Epithelial cell of prostate (primary cell): ENCODE results near the gene RIPOR1.

Experiments
- DNase-seq: peaks from one replicate; pipeline ENCODE4 v3.0.0-alpha.2; 2011; ENCODE audit warnings: low read depth, low spot score
- H3K27ac ChIP-seq: fragments of 450-650 bp; 2 replicates; pipeline ENCODE4 v1.5.1; 2017; ENCODE audit warnings: mild to moderate bottlenecking

RIPOR1 gene

DNA sequence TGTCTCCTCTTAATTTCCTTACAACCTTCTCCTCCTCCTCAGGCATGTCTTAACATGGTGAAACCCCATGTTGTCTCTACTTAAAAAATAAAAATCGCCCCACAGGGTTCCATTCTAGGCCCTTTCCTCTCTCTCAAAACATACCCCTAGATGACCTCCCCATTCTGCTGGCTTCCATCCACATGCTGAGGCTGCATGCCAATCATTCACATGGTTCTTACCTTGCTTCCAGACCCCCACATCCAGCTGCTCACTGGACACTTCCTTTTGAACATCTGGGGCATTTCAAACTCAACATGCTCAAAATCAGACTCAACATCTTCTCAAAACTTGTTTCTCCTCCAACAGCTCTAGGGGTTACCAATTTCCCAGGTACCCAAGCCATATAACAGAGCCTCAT, 21.3 kb downstream of the RIPOR1 start:
- no peak overlapping the region for H3K27ac ChIP-seq
- DNase-seq, result no peak

DNA sequence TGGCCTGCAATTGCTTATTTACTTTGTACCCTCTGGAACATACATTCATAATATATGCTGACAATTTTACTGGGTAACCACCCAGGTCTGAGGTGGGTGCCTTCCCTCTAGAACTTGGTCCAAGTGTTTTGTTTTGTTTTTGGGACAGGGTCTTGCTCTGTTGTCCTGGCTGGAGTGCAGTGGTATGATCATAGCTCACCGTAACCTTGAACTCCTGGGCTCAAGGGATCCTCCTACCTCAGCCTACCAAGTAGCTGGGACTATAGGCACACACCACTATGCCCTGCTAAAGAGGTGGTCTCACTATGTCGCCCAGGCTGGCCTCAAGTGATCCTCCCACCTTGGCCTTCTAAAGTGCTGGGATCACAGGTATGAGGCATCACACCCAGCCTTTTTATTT, 22.5 kb downstream of the RIPOR1 start:
- no peak overlapping the region for H3K27ac ChIP-seq
- no peak for DNase-seq

DNA sequence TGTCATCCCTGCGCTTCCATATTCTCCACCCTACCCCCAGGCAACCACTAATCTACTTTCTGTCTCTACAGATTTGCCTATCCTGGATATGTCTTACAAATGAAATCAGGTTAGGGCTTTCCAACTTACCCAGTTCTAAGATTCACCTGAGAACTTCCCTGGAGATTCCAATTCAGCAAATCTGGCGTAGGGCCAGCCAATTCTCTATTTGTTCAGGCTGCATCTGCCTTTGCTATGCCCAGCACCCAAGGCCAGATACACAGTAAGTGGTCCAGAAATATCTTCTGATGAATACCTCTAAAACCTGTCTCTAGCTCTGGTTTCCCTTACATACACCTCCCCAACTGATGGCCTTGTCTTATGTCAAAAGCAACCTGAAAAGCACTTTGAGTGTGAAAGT, 23.3 kb downstream of the RIPOR1 start:
- no peak overlapping the region for H3K27ac ChIP-seq
- DNase-seq, result no peak

DNA sequence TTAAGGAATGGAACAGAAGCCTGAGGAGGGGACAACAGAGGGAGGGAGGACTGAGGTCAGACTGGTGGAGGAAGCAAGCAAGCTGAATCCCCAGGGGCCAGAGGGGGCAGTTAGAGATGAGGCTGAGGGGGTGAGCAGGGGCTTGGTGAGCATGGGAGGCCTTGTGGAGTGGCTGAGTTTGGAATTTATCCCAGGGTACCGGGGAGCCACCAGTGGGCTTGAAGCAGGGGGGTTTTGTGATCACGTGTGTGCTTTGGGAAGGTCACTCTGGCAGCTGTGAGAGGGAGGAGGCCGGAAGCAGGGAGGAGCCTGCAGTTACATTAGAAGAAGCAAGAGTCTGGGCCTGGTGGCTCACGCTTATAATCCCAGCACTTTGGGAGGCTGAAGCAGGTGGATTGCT, 23.8 kb downstream of the RIPOR1 start:
- H3K27ac ChIP-seq, result no peak overlapping the region
- DNase-seq, result no peak

DNA sequence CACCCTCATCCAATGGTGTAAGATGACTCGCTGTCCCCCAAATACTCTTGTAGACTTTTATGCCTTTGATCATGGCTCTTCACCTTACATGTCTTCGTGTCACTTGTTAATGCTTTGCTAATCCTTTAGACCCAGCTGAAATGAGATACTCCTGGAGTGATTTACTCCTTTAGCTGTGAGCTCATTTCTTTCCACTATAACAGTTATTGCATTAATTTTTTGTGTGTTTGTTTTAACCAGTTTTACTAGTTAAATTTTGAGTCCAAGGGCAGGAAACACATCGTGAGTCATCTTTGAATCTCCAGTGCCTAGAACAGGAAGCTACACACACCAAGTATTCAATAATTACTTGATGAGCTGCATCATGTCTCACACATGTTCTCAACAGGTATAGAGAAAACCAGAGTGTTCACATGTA, 27.2 kb downstream of the RIPOR1 start:
- peak overlapping the region; percentile 77 for H3K27ac ChIP-seq
- DNase-seq, result no peak

DNA sequence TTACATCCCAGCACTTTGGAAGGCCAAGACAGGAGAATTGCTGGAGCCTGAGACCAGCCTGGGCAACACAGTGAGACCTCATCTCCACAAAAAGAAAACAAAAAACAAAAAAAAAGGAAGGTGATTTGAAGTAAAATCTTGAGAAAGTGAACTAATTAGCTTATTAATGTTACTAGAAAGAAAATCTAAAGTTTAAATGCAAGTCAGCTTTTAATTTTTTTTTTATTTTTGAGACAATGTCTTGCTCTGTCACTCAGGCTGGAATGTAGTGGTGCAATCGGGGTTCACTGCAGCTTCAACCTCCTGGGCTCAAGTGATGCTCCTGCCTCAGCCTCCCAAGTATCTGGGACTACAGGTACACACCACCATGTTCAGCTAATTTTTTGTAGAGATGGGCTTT, 30.2 kb downstream of the RIPOR1 start:
- no peak overlapping the region for H3K27ac ChIP-seq

DNA sequence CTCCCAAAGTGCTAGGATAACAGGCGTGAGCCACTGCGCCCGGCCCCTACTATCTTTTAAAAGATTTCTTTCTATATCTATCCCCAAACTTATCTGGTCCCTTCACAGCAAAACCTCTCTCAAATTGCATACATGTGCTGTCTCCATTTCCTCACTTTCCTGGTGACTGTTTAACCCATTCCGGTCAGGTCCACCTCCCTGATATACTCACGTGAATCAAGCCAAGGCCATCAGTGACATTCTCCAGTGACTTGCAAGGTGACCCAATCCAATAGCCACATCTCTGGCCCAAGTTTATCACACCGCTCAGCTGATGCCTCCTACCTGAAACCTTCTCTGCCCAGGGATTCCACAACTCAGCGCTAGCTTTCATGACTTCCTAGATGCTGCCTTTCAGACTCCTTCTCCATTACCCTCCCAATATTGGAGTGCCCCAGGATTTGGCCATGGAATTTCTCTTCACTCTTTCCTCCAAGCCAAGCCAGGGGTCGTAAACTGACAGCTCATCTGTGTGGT, 32.3 kb downstream of the RIPOR1 start:
- no peak for DNase-seq
- peak overlapping the region; percentile 97 for H3K27ac ChIP-seq

More for the DNA sequence above, 30.2 kb downstream of the RIPOR1 start:
- DNase-seq, result no peak

DNA sequence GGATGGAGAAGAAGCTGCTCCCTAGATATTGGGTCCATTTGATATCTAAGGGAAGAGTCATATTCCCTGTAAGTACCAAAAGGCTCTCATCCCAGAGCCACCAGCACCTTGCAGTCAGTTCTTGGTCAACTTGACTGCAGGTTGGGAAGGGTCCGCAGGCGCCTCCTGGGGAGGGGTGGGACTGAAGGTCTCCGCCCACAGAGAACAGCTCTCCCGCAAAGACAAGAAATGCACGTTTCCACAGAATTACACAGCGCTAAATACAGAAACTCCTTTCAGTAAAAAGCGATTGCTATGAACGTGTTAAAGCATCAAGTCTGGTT, 32.8 kb downstream of the RIPOR1 start:
- H3K27ac ChIP-seq, result peak overlapping the region; percentile 97
- no peak for DNase-seq

DNA sequence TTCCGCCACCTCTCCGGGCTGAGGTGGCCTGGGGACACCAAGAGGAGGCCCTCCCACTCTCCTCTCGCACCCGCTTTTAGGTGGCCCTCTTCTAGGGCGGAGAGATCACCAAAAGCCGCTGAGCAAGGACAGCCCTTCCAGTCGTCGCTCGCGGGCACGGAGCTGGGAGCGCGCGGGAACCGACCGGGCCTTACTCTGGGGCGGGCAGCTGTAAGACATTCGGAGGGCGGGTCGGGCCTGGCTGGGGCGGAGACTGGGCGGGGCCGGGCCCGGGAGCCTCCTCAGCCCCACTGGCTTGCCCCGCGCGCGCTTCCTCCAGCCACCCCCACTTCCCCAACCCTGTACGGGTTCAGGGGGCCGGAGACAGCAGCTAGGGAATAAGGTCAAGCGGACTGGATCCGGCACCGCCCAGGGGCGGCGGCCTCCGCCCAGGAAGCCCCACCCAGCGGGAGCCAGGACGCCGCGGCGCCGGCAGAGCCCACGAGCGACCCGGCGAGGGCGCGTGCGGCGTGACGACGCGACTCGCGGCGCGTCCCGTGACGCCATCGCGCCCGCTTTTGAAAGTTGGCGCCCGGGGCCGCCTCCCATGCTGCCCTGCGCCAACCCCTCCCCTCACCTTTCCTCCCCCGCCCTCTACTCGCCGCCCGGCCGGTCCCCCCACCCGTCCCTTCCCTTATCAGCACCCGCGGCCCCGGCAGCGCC, 33.3 kb downstream of the RIPOR1 start:
- peak overlapping the region; percentile 97 for H3K27ac ChIP-seq
- DNase-seq, result peak; percentile 82

DNA sequence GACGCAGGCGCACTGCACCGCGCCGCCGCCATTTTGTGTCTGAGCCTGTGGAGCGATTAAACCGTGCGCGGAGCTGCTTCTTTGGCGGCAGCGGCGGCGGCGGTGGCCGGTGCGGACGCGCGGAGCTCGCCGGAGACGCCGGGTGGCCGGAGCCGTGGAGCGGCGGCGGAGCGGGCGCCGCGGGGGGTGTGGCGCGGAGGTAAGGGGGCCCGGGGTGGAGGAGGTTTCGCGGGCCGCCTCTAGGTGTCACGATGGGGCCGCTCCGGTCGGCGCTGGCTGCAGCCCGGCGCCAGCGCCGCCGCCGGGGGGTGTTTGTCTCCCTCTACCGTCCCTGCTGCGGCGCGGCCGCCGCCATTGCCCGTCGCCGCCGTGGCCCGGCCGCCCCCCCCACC, 33.9 kb downstream of the RIPOR1 start, which contains the start of gene CTCF:
Gene CTCF (plus strand): TSS at position 1 of the 392 bp plus-strand sequence. CDS start 48,307 bp downstream, outside the sequence.
- no peak for DNase-seq
- H3K27ac ChIP-seq, result peak within 1 kb of the TSS; percentile 97

DNA sequence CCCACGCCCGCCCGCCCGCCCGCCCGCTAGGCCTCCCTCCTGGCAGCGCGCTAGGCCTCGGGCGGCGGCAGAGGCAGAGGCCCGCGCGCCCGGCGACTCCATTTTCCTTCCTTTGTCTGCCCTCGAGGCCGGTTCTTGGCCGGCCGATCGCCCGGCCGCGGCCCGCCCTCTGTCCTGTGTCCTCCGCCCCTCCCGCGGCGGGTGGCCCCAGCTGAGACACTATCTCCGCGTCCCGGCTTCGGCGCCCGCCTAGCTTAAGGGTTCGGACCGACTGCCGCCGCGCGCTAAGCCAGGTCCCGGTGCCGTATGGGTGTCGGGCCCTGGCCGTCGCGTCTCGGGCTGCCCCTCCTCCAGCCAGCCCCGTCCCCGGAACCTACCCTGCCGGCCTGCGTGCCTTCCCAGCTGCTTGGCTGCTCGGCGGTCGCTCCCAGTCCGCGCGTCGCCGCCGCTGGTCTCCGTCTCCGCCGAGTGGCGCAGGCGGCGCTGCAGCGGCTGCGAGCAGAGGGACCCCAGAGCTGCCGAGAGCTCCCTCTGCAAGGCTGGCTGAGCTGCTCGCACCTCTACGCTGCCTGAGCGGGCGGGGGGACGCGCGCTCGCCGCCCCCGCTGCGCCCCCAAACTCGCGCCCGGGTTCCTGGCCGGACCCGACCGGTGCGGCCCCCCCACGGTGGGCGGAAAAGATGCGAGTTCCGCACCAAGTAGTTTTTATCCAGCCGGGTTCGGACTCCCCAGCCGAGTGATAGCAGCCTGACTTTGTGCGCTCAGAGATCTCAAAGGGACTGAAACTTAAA, 34.5 kb downstream of the RIPOR1 start:
- DNase-seq, result no peak
- H3K27ac ChIP-seq, result peak overlapping the region; percentile 97

DNA sequence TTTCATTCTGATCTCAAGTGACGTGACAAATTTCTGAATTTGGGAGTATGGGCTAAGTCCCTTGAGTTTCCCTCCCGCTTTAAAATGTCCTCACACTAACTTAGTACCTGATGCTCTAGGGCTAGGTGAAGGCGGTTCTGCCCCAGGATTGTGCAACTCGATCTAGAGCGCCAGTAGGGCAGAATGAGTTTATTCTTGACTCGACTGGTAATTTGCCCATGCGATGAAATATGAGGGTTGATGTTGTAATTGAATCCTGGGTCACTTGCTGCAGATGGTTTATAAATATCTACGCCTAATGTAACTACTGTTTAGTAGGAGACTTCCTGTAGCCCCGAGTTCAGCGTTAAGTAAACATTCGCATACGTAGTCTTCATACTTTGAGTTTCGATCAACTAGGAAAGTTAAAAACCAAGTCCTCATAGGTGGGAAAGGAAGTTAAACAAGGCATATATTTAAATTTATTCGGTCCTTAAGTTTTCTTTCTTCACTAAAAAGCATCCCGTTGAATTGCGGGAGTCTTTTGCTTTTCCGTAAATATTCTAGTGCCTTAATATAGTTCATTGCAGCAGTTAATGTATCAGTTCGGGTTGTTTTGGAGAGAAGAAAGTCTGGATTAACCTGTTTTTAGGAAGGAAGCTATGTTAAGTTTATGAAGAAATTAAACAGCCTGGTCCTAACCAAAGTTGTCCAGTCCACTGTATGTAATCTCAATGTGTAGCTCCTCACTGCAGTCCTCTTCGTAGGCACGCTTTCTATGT, 35.3 kb downstream of the RIPOR1 start:
- no peak for DNase-seq
- peak overlapping the region; percentile 97 for H3K27ac ChIP-seq

DNA sequence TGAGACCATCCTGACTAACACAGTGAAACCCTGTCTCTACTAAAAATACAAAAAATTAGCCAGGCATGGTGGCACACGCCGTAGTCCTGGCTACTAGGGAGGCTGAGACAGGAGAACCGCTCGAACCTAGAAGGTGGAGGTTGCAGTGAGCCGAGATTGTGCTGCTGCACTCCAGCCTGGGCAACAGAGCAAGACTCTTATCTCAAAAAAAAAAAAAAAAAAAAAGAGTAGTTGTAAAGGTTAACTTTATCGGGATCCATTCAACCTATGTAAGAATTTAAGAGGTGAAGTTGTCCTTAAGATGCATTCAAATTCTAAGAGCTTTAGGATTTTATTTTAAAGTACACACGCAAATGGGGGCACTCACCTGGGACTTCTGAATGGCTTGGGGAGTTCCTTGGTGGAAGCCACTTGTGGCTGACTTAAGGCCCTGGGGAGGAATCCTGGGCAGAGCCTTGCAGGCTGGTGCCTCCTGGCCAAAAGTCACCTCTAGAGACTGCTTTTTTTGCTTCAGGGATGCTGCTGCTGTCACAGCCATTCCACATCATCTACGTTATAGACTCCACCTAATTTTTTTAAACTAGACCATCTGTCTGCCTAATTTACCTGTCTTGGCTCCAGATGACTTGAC, 37.0 kb downstream of the RIPOR1 start:
- DNase-seq, result no peak
- H3K27ac ChIP-seq, result no peak overlapping the region

DNA sequence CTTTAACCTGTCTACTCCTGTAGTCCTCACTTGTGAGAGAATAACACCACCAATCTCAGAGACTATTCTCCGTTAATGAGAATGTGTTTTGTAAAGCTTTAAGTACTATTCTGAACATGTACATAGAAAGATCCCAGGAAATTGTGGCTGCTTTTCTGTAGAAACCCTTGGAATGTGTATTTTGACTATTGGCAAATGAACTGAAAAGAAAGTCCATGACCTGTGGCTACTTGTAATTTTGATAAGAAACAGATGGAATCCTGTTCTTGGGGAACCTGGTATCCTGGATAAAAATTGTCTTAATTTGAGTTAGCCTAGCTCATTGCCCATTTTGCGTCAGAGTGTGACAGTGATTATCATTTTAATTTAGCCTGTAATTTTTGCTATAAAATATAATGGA, 42.8 kb downstream of the RIPOR1 start:
- H3K27ac ChIP-seq, result no peak overlapping the region
- DNase-seq, result no peak

DNA sequence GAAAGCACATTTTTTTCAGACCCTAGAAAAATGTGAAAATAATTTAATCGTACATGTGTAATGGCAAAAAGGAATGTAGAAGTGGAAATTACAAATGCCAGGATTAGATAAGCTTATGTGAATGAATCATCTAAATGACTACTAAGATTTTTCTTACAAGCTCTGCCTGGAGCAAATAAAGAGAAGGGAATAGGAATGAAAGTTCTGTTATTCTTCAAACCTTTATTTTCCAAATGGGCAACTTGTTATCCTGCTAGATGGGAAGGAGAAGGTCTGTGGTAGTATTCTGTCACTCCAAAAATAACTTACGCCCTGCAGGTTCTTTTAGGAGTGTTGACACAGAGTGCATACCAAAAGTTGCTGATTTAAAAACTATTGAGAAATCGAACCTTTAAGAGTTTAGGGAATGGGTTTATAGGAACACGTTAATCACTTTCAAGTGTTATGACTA, 43.4 kb downstream of the RIPOR1 start:
- no peak overlapping the region for H3K27ac ChIP-seq
- DNase-seq, result no peak

DNA sequence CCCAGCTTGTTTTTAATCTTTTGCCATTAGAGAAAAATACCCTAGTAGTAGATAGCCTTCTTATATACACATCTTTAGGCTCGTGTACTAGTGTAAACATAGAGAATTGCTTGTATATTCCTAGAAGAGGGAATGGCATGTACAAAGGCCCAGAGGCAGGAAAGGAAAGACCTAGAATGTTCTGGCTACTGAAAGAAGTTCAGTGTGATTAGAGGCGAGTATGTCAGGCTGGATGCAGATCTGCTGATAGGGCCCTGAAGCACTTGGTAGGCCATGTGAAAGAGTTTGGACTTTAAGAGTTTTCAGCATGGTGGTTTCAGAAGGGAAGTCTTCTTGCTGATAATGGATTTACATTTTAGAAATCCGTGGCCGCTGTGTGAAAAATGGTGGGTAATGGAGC, 51.1 kb downstream of the RIPOR1 start:
- H3K27ac ChIP-seq, result no peak overlapping the region
- DNase-seq, result no peak

DNA sequence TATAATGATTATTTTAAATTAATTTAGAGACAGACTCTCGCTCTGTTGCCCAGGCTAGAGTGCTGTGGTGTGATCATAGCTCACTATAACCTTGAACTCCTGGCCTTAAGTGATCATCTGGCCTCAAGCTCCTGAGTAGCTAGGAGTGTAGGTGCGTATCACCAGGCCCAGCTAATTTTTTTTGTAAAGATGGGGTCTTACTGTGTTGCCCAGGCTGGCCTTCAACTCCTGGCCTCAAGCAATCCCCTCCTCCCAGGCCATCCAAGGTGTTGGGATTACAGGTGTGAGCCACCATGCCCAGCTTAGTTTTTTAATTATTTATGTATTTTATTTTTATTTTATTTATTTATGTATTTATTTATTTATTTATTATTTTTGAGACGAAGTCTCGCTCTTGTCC, 51.6 kb downstream of the RIPOR1 start:
- DNase-seq, result no peak
- no peak overlapping the region for H3K27ac ChIP-seq

DNA sequence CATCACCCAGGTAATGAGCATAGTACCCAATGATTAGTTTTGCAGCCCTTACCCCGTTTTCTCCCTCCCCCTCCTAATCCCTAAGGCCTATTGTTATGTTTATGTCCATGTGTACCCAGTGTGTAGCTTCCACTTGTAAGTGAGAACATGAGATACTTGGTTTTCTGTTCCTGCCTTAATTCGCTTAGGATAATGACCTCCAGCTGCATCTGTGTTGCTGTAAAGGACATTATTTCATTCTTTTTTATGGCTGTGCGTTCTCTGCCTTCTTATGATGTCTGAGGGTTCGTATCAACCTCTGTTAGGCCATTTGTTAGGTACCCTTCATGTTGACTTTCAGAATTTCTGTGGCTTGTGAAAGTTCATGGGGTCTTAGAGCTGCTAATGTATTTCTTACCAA, 64.7 kb downstream of the RIPOR1 start:
- no peak overlapping the region for H3K27ac ChIP-seq
- no peak for DNase-seq

DNA sequence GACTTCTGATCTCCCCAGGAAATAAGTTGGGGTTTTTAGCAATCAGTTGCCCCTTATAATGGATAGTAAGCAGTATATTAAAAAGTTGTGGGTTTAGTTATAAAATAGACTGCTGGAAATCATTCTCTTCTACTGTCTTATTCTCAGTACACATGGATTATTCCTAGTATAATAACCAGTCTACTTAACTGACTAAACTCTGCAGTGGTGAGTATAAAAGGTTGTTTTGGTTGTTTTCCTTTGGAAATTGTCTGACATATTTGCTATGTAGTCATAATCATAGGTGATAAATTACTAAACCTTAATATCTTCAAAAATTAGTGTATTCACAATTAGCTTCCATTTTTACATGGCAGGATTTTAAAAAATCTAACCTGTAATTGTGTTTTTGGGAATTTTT, 65.1 kb downstream of the RIPOR1 start:
- H3K27ac ChIP-seq, result no peak overlapping the region
- no peak for DNase-seq

DNA sequence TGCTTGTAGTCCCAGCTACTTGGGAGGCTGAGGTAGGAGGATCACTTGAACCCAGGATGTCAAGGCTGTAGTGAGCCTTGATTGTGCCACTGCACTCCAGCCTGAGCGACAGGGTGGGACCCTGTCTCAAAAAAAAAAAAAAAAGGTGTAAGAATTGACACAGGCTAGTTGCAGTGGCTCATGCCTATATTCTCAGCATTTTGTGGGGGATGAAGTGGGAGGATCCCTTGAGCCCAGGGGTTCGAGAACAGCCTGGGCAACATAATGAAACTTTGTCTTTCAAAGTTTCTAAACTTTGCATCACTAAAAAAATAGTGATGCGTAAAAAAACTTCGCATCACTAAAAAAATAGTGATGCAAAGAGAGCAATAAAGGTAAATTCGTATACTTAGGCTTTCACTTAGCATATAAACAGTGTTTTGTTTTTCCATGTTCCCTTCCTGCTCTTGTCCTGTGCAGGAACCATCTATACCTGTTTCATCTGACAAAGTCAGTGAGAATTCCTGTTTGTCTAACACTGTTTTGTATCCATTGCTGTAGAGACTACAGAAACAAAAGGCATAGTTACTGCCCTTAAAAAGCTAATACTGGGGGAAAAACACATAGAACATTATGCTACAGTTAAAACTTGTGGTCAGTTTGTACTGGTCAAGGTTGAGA, 65.8 kb downstream of the RIPOR1 start:
- DNase-seq, result no peak
- peak overlapping the region; percentile 7 for H3K27ac ChIP-seq
